GM21619 (cell line): Measurements from ENCODE around the gene GNAQ.
"Not testable (repeated sequence)": the region's sequence is repeated elsewhere in the genome, so short reads cannot be mapped to it uniquely, and the experiment has no call there.

Experiments used
- ATAC-seq: cut with Tn5 transposase; IDR thresholded peaks from one replicate; pipeline ENCODE4 v1.9.1; 2021; ENCODE audit not compliant: unreplicated experiment

The GNAQ gene

DNA sequence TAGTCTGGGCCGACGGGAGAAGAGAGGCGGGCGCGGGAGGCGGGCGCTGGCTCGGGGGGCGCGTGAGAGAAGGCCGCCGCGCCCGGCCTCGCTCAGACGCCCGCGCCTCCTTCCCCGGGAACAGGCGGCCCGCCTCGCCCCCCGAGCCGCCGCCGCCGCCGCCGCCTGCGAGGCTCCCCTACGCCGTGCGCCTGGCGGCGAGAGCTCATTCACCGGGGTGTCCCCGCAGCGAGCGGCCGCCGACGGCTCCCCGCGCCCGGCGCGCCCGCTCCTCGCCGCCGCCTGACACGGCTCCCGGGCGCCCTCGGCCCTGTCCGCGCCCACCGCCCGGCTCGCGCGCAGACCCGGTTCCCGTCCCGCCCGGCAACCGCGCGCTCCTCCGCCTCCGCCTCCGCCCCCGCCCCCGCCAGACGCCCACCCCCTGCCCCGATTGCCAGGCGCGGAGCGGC is at the start of gene GNAQ:
TSS of gene GNAQ (minus strand) at position 368 of the 449 bp plus-strand sequence. CDS start 576 bp downstream, outside the sequence.
- ATAC-seq, result no peak

DNA sequence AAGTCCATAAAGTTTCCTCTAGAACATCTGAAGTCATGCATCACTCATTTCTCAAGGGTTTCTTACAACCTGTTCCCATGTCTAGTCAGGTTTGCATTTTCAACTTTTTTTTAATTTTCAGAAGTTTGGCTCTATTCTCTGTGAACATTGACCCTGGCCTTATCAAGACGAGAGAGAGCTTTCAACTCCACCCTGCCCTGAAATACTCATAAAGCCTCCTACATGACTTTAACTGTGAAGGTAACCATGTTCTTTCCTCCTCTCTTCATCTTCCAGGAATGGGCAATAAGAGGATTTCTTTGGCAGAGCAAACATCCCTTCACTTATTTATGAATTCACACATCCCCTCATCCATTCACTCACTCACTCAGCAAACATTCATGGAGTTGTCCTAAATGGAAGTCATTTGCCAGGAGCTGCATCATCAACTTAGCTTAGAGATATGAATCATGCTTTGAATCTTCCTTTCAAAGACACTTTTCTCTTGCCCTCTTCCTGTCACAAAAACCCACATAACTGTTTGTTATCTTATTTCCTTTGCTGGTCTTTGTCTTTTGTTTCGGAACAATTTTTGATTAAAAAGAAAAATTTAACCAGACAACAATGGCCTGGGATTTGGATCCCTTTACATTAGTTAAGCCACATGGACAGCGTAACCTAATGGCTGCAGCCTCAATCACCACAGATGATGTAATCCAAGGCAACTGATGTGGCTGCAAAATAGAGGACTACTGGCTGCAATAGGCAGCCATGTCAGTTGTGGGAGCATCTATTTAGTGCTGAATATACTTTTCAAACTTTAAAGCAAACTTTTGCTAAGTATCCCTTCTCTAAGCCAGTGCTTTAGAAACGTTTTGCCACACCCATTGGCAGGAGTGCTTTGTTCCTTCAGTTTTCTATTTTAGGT is 43.0 kb upstream of the GNAQ start:
- no peak for ATAC-seq

DNA sequence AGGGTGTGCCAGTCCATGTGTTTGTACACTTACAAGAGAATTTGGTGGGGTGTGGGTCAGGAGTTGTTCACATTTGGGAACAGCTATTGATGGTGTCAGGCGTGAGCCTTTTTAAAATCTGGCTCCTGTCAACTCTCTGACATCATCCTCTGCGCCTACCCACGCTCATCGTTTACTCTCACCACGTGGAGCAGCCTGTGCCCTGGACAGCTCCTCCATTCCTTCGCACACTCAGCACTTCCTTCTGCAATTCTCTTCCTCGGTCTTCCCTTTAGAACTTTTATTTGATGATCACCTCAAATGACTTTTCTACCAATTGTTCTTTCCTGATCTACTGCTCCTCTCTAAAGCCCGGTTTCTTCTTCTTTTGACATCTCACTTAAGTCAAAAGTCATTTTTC is 42.1 kb upstream of the GNAQ start:
- no peak for ATAC-seq

DNA sequence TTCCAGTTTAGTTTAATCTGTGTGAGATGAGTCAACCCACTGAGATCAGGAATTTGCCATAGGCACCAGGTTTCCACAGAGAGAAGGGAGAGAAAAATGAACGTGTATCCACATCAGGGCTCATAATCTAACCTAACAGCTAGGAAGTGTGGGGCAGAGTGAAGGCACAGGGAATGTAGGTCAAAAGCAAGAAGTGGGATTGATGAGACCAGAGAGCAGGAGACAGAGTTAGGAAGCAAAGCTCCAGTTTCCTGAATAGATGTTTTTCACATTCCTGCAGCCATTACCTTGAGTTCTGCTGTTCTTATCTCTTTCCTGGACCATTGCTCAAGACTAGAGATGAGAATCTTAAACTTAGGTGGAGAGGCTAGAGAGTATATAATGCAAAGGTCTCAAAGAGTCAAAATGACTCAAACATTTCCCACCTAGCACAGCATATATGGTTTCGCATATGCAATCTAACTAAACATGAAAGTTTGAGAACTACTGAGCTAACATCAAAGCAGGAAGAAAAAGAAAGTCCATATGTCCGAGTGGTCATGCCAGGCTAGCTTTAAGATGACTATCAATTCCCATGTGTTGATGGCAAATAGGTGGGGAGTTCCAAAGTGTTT is 41.1 kb upstream of the GNAQ start:
- ATAC-seq, result no peak

DNA sequence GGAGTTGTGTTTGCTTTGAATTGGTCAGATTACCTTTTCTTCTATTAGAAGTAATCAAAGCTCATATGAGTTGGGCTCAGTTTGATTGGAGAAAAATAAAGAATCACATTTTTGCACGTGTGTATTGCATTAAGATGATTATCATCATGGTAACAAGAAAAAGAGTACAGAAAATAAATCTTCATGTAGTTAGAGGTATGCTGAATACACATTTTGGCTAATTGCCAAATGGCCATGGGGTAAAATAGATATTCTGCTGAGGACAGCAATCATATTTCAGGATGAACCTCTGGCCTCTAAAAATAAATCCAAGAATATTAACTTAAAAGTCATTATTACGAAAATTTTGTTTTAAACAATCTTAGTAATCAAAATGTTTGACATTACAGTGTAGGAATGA is 38.9 kb upstream of the GNAQ start:
- ATAC-seq, result no peak

DNA sequence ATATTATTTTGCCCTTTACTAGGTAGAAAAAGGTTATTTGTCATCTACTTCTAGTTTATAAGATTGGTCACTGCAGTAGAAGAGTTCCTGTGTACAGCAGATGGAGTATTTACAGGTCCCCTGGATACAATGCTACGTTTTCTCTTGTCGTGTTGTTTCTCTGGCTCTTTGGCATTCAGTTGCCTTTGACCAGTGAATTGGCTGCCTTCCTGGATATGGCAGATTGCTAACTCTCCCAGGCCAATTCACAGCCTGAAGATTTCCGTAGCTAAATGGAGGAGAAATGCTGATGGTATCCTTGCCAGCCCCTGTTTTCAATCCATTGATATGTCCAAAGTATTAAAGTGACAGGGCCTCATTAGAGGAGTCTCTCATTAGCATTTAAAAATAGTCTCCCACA is 32.5 kb upstream of the GNAQ start:
- no peak for ATAC-seq

DNA sequence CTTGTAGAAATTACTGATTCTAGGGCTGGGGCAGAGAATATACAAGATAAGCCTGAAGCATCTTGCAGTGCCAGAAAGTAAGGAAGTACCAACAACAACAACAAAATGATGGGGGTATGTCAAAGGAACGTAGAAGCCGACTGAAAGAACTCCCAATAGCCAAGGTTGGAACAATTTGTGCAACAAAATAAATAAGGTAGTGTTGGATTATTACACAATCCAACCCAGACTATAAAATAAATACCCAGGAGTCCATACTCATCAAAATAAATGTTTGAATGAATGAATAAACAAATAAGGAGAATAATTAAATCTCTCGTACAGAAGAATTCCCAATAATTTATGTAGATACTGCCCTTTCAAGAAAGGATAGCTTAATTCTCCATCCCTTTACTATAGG is 31.1 kb upstream of the GNAQ start:
- ATAC-seq, result no peak

DNA sequence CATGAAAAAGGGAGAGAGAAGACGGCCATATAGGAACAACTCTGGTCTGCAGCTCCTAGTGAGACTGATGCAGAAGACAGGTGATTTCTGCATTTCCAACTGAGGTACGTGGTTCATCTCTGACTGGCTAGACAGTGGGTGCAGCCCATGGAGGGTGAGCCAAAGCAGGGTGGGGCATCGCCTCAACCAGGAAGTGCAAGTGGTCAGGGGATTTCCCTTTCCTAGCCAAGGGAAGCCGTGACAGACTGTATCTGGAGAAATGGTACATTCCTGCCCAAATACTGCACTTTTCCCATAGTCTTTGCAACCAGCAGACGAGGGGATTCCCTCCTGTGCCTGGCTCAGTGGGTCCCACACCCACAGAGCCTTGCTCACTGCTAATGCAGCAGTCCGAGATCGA is 22.6 kb upstream of the GNAQ start:
- not testable (repeated sequence) for ATAC-seq

DNA sequence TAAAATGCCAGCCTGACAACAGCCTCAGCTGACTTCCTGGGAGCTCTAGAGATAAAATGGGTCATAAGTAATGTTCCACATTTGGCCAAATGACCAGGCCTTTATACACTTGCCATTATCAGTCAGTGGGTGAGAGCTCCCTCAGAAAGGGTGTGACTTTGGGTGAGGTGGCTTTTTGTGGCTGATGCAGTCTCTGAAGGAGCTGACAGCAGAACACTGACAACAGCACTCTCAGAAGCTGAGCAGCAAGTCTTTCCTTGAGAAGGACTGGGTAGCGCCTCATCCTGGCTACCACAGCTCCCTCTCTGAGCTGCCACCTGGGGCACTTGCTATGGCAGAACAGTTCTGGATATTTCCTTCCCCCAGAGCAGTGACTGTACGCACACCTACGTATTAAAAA is 22.0 kb upstream of the GNAQ start:
- ATAC-seq, result no peak

DNA sequence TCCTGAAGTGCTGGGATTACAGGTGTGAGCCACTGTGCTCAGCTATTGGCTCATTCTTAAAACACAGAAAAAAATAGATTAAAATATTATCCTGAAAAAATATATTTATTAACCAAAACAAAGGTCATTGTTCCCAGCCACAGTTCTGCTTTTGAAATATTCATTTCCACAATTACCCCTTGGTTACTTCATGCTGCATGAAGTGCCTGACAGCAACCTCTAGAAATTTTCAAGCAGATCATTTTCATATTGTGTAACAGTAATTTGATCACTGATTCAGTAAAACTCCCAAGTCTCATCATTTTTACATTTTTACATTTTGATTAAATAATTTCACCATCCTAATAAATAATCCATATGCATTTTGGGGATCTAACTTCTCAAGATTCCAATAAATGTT is 18.8 kb upstream of the GNAQ start:
- no peak for ATAC-seq

DNA sequence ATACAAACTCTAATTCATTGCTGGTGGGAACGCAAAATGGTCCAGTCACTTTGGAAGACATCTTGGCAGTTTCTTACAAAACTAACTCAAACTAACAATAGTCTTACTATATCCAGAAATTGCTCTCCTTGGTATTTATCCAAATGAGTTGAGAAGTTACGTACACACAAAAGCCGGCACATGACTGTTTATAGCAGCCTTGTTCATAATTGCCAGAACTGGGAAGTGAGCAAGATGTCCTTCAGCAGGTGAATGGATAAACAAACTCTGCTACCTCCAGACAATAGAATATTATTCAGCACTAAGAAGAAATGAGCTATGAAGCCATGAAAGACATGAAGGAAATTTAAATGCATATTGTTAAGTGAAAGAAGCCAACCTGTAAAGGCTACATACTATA is 17.9 kb upstream of the GNAQ start:
- no peak for ATAC-seq

DNA sequence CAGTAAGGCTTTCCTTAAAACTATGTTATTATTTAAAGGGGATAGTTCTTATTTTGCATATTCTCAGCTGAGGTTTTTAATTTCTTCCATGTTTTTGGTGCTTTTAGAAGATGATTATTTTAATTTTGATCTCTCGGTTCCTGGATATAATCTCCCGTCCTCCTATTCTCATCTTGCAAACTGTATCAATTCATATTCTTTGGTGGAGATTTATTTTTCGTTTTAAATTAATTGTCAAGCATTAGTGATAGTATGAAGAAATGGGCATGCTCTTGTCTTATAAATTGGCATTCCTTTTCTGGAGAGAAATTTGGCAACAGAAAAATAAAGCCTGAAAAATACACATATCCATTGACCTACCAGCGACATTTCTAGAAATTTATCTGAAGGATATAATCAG is 15.5 kb upstream of the GNAQ start:
- no peak for ATAC-seq

DNA sequence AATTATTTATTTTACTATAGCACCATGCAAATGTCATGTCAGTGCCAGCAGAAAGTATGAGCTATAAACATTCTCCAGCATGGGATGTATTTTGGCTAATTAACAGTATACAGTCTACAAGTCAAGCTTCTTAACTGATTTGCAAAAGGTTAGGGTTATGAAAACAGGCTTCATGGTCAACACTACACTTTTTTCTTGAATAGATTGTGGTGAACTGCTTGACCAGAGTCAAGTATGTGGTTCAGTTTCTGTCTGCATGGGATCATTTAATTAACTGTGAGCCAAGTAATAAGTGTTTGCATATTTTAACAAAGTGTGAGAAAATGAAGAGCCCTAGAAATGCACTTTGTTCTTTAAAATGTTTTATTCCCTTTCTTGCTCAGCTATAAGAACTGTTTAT is 14.5 kb upstream of the GNAQ start:
- no peak for ATAC-seq

DNA sequence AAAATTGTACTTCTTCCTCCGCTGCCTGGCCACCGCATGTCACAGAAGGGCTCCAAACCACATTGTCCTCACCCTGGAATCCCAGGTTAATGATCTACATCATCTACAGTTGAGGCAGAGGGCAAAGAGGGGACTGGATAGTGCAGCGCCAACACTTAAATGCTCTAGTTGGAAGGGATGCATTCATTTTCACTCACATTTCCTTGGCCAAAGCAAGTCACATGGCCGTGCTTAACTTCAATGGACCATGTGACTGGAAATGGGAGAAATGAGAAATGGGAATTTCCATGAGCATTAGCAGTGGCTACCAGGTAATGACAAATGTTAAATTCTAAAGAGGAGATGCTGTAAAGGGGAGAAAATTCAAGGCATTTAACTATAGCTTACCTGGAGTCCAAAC is 13.3 kb upstream of the GNAQ start:
- no peak for ATAC-seq

DNA sequence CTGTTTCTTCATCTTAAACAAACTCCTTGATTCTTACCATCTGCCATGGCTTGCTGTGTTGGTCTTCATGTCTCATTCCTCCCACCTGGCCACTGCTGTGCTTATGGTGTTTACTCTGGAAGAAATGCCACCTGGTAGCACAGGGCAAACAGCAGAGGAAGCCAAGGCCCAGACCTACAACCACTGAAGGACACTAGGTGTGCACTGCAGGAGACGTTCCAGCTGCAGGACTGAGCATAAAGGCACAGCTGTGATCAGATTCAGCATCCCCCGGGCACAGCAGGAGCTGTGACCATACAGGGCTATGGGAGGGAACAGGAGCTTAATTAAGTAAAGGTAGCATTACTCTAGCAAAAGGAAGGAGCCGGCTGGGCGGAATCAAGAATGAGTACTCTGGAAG is 12.6 kb upstream of the GNAQ start:
- no peak for ATAC-seq

DNA sequence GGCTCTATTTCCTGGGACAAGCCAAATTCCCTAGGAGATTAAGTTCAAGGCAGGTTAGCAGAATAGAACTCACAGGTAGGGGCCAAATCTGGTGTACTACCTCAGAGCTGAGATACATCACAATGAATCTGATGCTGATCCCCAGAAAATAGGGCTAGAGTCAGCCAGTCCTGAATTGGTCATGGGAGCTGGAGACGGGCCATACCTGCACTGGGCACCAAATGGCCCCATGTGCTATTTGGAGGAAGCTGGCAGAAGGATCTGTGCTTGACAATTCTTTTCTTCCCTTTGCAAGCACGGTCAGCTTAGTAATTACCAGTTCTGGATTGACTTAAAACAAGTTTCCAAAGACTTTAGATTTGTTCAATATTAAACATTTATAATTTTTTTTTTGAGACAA is 10.4 kb upstream of the GNAQ start:
- ATAC-seq, result no peak

DNA sequence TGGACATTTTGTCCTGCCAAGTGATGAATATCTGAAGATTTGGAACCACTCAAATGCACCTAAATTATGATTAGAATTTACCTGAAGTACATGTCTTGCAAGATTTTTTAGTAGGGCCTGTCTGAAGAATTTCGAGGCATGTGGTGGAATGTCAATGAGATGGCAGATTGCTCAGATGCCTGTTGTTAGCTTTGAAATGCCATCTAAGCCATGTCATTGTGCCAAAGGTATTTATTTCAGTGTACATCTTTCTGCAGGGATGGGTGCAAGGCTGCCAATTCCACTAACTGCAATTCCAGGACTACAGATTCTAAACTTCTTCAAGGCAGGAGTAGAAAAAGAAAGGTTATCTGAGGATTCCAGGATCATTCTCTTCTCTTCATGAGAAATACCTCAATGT is 9.1 kb upstream of the GNAQ start:
- ATAC-seq, result no peak

DNA sequence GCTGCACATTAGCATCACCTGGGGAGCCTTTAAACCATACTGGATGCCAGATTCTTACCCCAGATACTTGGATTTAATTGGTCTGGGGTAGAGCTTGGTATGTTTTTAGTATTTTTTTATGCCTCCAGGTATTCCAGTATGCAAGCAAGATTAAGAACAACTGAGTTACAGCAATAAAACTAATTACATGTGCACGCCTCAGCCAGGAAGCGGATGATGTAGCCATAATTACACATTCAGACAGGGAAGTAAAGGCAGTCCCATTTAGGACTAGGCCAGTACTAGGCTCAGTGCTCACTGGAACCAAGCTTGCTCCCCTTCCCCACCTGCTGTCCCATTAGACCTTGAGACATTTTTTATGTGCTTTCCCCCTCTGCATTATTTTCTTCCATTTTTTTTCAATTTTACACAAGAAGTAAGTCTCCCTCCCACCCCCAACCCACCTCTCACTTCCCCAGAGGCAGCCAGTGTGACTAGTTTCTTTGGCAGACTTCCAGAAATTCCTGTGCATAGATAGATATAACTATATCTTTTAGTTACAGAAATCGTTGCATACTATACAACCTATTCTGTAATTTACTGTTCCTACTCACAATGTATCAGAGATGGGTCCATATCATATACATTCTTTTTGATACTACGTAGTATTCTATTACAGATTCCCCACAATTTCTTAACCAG is 7.1 kb upstream of the GNAQ start:
- no peak for ATAC-seq

DNA sequence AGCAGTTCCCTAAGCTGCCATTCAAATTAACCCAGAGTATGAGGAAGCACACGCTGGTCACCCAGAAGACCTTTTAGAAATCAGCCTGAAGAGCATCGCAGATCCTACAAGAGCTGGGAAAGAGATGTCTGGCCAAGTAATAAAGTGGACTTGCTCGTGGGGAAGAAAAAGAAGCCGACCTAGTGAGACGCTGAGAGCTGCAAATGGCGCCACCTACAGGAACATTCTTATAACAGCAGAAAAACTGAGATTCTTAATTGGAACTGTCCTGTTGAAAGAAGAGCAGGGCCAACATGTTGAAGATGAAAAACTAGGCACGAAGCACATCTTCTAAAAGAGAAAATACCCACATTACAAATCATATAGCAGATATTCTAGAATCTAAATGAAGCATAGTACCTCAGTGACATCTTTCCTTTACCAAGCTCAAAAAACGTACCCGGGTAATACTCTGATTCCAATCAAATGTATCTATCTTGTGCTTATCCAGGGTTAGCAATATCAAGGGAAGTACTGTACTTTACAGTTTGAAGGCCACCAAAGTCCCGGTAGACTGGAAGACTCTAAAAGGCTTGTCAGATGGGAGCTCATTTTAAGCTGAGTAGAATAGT is 3.9 kb upstream of the GNAQ start:
- ATAC-seq, result peak; percentile 46

DNA sequence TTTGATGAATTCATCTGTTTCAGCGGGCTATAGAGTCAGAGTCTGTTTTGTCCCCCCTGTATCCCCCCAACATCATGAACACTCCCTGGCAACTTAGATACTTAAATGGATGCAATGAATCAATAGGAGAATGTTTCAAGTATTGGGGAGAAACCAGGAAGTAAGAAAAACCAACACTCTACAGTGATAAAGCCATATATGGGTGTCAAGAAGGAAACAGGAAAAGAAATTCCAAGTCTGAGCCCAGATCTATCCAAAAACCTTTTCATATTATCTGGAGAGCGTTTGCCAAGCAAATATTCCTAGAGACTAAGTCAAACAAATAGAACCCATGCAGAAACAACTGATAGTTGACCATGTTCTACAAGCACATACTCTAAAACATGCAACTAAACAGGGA is 2.3 kb upstream of the GNAQ start:
- no peak for ATAC-seq

DNA sequence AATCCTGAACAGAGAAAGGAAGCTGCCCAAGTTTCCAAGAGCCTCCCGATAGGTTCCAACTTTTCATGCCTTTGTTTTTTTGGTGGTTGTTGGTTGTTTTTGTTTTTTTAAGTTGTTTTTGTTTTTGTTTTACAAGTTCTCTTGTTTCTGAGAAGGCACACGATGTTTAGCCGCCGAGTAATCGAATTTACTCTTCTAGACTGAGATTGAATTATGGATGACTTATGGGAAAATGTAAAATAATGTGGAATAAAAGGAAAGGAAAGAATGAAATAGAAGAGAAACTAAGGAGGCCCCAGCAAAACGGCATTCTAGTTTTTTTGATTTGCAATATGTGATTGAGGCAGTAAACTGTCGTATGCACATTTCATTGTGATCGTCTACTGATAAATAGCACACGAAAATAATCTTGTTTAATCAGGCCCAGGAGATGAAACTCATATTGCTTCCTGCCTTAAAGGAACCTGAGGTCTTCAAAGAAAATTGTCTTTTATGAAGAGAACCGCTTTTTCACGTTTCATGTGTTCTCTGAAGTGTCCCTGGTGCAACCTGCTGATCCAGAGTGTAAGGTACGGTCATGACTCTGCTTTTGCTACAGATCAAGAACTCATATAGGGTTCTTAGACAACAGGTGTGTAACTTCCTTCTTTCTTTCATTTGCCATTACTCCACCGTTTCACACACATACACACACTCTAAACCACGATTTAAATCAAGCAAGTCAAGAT is 1.3 kb upstream of the GNAQ start:
- no peak for ATAC-seq
